Measurements from ENCODE around the gene SLC9A3. TPM values are rescaled to one million over a fixed set of nuclear protein-coding genes. Genes with fewer than 3 reads are reported as not detected.

The SLC9A3 gene
- total RNA-seq, 1 experiment from 2014 or later, result 0.85 TPM

DNA sequence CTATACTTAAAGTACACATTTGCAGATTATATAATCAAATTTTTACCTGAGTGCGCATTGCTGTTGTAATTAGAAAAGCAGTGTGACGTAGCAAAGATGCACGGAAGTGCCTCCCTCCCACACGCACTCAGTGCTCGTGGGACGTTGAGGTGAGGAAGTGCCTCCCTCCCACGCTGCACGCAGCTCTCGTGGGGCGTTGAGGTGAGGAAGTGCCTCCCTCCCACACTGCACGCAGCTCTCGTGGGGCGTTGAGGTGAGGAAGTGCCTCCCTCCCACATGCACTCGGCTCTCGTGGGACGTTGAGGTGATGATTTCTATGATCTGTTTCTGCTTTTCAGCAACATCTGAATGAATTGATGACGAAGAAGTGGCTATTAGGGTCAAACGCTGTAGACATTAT, 60.3 kb downstream of the SLC9A3 start:
- Histone ChIP-seq H2BK15ac (ENCODE audit: low read depth, low read length) (no peak overlapping the region), H3K23ac (ENCODE audit: insufficient read length, low read depth, low read length) (no peak overlapping the region), H4K20me1 (ENCODE audit: control insufficient read depth, insufficient read depth, insufficient read length) (no peaks in the 10 kb centered on the region), H3K18ac (ENCODE audit: insufficient read length, low read depth, low read length) (no peak overlapping the region), H3K79me1 (ENCODE audit: insufficient read depth, low read depth, low read length, poor library complexity, severe bottlenecking) (no peaks in the 10 kb centered on the region), H3K4me1 (ENCODE audit: insufficient read depth, low read length) (no peaks in the 10 kb centered on the region), H3K4ac (ENCODE audit: low read depth, low read length) (no peak overlapping the region), H4K91ac (ENCODE audit: insufficient read length, low read depth, low read length) (no peak overlapping the region), H3K14ac (ENCODE audit: insufficient read depth, low read length) (no peak overlapping the region), H3K27ac (ENCODE audit: insufficient read length, low read depth, low read length) (no peak overlapping the region), H3T11ph (ENCODE audit: low read length) (no peak overlapping the region), H3K4me2 (ENCODE audit: insufficient read depth, insufficient read length, low read length) (no peak overlapping the region), H4K8ac (replicated peaks; ENCODE audit: insufficient read length, low read depth, low read length) (no peak overlapping the region), H3K56ac (ENCODE audit: insufficient read length, low read depth, low read length) (no peak overlapping the region), H2BK120ac (ENCODE audit: low read depth, low read length, poor library complexity, severe bottlenecking) (no peak overlapping the region), H3K9me3 (ENCODE audit: control insufficient read depth, low read depth, low read length) (no peaks in the 10 kb centered on the region), H2BK20ac (ENCODE audit: low read depth, low read length, poor library complexity, severe bottlenecking) (no peak overlapping the region), H3K79me2 (ENCODE audit: insufficient read depth, low read length) (no peaks in the 10 kb centered on the region), H2AK5ac (ENCODE audit: insufficient read length, low read length) (no peak overlapping the region), H2BK5ac (ENCODE audit: insufficient read length, low read length) (no peak overlapping the region), H3K27me3 (ENCODE audit: insufficient read depth, low read length) (no peaks in the 10 kb centered on the region), H2BK12ac (ENCODE audit: insufficient read length, low read depth, low read length) (no peak overlapping the region), H4K5ac (ENCODE audit: insufficient read length, low read depth, low read length) (no peak overlapping the region), H2AFZ (ENCODE audit: low read length) (no peak overlapping the region), H3K9ac (ENCODE audit: extremely low read depth, insufficient read length, low read length) (no peak overlapping the region), H3K23me2 (ENCODE audit: insufficient read length, low read depth, low read length, poor library complexity, severe bottlenecking) (no peaks in the 10 kb centered on the region)
- no peak overlapping the region for H3K27ac Mint-ChIP-seq
- no peaks in the 10 kb centered on the region for H3K9me3 Mint-ChIP-seq
- TF ChIP-seq, protein P1, sequence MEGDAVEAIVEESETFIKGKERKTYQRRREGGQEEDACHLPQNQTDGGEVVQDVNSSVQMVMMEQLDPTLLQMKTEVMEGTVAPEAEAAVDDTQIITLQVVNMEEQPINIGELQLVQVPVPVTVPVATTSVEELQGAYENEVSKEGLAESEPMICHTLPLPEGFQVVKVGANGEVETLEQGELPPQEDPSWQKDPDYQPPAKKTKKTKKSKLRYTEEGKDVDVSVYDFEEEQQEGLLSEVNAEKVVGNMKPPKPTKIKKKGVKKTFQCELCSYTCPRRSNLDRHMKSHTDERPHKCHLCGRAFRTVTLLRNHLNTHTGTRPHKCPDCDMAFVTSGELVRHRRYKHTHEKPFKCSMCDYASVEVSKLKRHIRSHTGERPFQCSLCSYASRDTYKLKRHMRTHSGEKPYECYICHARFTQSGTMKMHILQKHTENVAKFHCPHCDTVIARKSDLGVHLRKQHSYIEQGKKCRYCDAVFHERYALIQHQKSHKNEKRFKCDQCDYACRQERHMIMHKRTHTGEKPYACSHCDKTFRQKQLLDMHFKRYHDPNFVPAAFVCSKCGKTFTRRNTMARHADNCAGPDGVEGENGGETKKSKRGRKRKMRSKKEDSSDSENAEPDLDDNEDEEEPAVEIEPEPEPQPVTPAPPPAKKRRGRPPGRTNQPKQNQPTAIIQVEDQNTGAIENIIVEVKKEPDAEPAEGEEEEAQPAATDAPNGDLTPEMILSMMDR (conservative IDR thresholded peaks at IDR 0.05), result no peak
- no peak for DNase-seq
- H3K4me3 Mint-ChIP-seq, result no peak overlapping the region
- H3K36me3 Mint-ChIP-seq (ENCODE audit: insufficient read depth in 1 of 3, low read depth in 3 of 3), result peaks cover 17 to 44% (median 42%) of the 10 kb centered on the region in 3 experiments; a peak in 6 of 7 replicates
- H3K4me1 Mint-ChIP-seq, result no peaks in the 10 kb centered on the region
- H3K27me3 Mint-ChIP-seq (ENCODE audit: low read depth), result no peaks in the 10 kb centered on the region
- no CpG with 5 or more reads among the region's 18 CpGs for WGBS (ENCODE audit: extremely low coverage, insufficient read length, low lambda C conversion rate)

Measured in H9 (cell line).